A673 (cell line): ENCODE measurements around the gene ITSN2.

Source experiments
- EZH2 ChIP-seq: fragments of 200-600 bp; sonication (generic); IDR thresholded peaks from 2 replicates; pipeline ENCODE4 v1.6.1; 2017; ENCODE audit warnings: borderline replicate concordance, low read depth, mild to moderate bottlenecking, mixed read lengths, antibody characterized with exemption, low read length; ENCODE audit not compliant: poor library complexity, severe bottlenecking
- TF ChIP-seq, protein P1 (sequence below): fragments of 300-800, 200-600 bp; sonication (generic); conservative IDR thresholded peaks from 2 replicates; pipeline ENCODE4 v1.5.1; 2017; ENCODE audit warnings: low read depth, mild to moderate bottlenecking, antibody characterized with exemption, low read length, moderate library complexity, mixed read lengths

DNA sequence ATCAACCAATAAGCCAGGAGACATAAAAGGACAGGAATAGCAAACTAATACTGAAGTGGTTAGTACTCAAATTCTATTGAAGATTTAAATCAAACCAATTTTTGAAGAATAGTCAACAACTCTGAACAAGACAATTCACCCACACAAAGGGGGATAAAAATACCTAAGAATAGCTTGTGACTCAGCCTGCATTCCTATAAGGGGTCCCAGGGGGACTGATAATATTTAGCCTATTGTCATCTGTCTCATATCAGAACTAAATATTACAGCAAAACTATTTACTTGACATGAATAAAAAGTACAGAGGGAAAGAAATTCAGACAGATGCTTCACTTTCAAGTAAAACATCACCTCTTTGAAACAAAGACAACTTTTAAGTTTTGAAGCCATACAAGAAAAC lies 7.7 kb downstream of the ITSN2 start:
- TF ChIP-seq, protein P1, sequence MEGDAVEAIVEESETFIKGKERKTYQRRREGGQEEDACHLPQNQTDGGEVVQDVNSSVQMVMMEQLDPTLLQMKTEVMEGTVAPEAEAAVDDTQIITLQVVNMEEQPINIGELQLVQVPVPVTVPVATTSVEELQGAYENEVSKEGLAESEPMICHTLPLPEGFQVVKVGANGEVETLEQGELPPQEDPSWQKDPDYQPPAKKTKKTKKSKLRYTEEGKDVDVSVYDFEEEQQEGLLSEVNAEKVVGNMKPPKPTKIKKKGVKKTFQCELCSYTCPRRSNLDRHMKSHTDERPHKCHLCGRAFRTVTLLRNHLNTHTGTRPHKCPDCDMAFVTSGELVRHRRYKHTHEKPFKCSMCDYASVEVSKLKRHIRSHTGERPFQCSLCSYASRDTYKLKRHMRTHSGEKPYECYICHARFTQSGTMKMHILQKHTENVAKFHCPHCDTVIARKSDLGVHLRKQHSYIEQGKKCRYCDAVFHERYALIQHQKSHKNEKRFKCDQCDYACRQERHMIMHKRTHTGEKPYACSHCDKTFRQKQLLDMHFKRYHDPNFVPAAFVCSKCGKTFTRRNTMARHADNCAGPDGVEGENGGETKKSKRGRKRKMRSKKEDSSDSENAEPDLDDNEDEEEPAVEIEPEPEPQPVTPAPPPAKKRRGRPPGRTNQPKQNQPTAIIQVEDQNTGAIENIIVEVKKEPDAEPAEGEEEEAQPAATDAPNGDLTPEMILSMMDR = no peak
- no peak for TF ChIP-seq EZH2
